B cell (primary cell): ENCODE measurements around the gene TDRD6. TPM values are rescaled to one million over a fixed set of nuclear protein-coding genes. Genes with fewer than 3 reads are reported as not detected.

Experiments
- ATAC-seq: fragments of 200-7000 bp; cut with Tn5 transposase; one replicate; pipeline ENCODE4 v1.10.0; 2021; ENCODE audit warnings: low read depth, mild to moderate bottlenecking, moderate number of reproducible peaks, moderate library complexity
- CTCF ChIA-PET: fragments of 350-600 bp; sonication (Branson Sonifier 250); formaldehyde crosslinking; loops from one replicate; lab custom pipeline; 2021; ENCODE audit warnings: antibody characterized with exemption, inconsistent platforms; lab: Charles Lee
- POLR2A ChIA-PET: fragments of 350-600 bp; sonication (Branson Sonifier 250); formaldehyde crosslinking; loops from one replicate; lab custom pipeline; 2021; ENCODE audit warnings: antibody characterized with exemption; lab: Charles Lee
- DNase-seq: peaks from one replicate; pipeline ENCODE4 v3.0.0; 2013
- H2AFZ ChIP-seq: 2 replicates; pipeline ENCODE4 v1.6.1; 2012; ENCODE audit warnings: mild to moderate bottlenecking, low read depth, low read length; ENCODE audit not compliant: insufficient read depth, poor library complexity, severe bottlenecking
- H3K27ac ChIP-seq, 2 donors: 1 replicate in 1 of 2; 2 replicates in 1 of 2; pipeline ENCODE4 v1.5.1; 2012 to 2013; ENCODE audit warnings: low read length in 2 of 2, mild to moderate bottlenecking in 2 of 2, moderate library complexity in 1 of 2
- H3K27me3 ChIP-seq, 4 experiments: fragments of 200-600 bp in 1 of 4; sonication (generic) in 1 of 4; replicated peaks in 1 of 4; 1 replicate in 2 of 4; 2 replicates in 2 of 4; pipeline versions ENCODE4 v1.6.1 to v1.7.0; 2013 to 2016; ENCODE audit warnings: low read length in 3 of 4, mild to moderate bottlenecking in 2 of 4, mixed read lengths in 1 of 4, moderate library complexity in 1 of 4; ENCODE audit not compliant: insufficient read depth in 4 of 4, control insufficient read depth in 3 of 4; ENCODE audit errors: control extremely low read depth in 1 of 4
- H3K36me3 ChIP-seq, 2 experiments: replicated peaks in 1 of 2; 1 replicate in 1 of 2; 2 replicates in 1 of 2; pipeline versions ENCODE4 v1.6.1 to v1.7.1; 2013; ENCODE audit warnings: low read length in 1 of 2; ENCODE audit not compliant: insufficient read depth in 2 of 2, control insufficient read depth in 1 of 2; ENCODE audit errors: control extremely low read depth in 1 of 2, extremely low read depth in 1 of 2
- H3K4me1 ChIP-seq, 2 donors: fragments of 200-600 bp in 1 of 2; sonication (generic) in 1 of 2; 1 replicate in 1 of 2; 2 replicates in 1 of 2; pipeline versions ENCODE4 v1.5.1 to v1.6.1; 2013 to 2017; ENCODE audit warnings: low read length in 2 of 2; ENCODE audit not compliant: control insufficient read depth in 2 of 2, insufficient read depth in 2 of 2
- H3K4me2 ChIP-seq: replicated peaks from 2 replicates; pipeline ENCODE3; 2012; ENCODE audit warnings: mild to moderate bottlenecking, low read depth, low read length; ENCODE audit not compliant: poor library complexity, severe bottlenecking
- H3K4me3 ChIP-seq, 5 experiments: fragments of 200-600 bp in 1 of 5; sonication (generic) in 1 of 5; 1 replicate in 3 of 5; 2 replicates in 2 of 5; pipeline versions ENCODE4 v1.5.1 to v1.7.0; 2011 to 2016; ENCODE audit warnings: low read length in 4 of 5, mild to moderate bottlenecking in 4 of 5, low read depth in 2 of 5, control low read depth in 1 of 5, moderate library complexity in 1 of 5; ENCODE audit not compliant: insufficient read depth in 1 of 5; ENCODE audit errors: control extremely low read depth in 1 of 5, extremely low read depth in 1 of 5
- H3K79me2 ChIP-seq: fragments of 200-600 bp; sonication (generic); one replicate; pipeline ENCODE4 v1.6.0; 2016; ENCODE audit warnings: low read length; ENCODE audit not compliant: control insufficient read depth, insufficient read depth
- H3K9ac ChIP-seq: fragments of 200-600 bp; sonication (generic); 2 replicates; pipeline ENCODE4 v1.6.1; 2017; ENCODE audit warnings: mild to moderate bottlenecking, low read length, moderate library complexity
- H3K9me3 ChIP-seq, 3 donors: one replicate each; pipeline versions ENCODE4 v1.6.1 to v1.7.1; 2013; ENCODE audit warnings: low read length in 2 of 3; ENCODE audit not compliant: control insufficient read depth in 2 of 3, insufficient read depth in 1 of 3; ENCODE audit errors: control extremely low read depth in 1 of 3
- H4K20me1 ChIP-seq: 2 replicates; pipeline ENCODE4 v1.6.0; 2012; ENCODE audit warnings: mild to moderate bottlenecking, low read length; ENCODE audit not compliant: insufficient read depth, control insufficient read depth, poor library complexity, severe bottlenecking
- H3K27ac Mint-ChIP-seq: one replicate; pipeline ENCODE4 v1.8.0; 2021; ENCODE audit warnings: mixed read lengths
- H3K27me3 Mint-ChIP-seq: one replicate; pipeline ENCODE4 v1.8.0; 2021; ENCODE audit warnings: mixed read lengths
- H3K4me1 Mint-ChIP-seq: one replicate; pipeline ENCODE4 v1.8.0; 2021; ENCODE audit warnings: mixed read lengths
- H3K4me3 Mint-ChIP-seq: one replicate; pipeline ENCODE4 v1.8.0; 2021; ENCODE audit warnings: mixed read lengths
- H3K9me3 Mint-ChIP-seq: one replicate; pipeline ENCODE4 v1.8.0; 2022; ENCODE audit warnings: mixed read lengths; ENCODE audit not compliant: insufficient read depth
- EZH2 ChIP-seq: IDR thresholded peaks from 2 replicates; pipeline ENCODE4 v1.6.1; 2012; ENCODE audit warnings: borderline replicate concordance, low read depth, mild to moderate bottlenecking, moderate library complexity, low read length; ENCODE audit not compliant: insufficient read depth, poor library complexity, severe bottlenecking
- WGBS: methylation state at CpG from one replicate; pipeline ENCODE4 v1.1.5; 2013; ENCODE audit warnings: missing lambda C conversion rate; ENCODE audit not compliant: insufficient coverage; 5-methylcytosine and 5-hydroxymethylcytosine counted together
- intact Hi-C: fragments of 100-400 bp; cut with micrococcal nuclease; formaldehyde crosslinking; loops from one replicate; pipeline ENCODE4 v1.10.0; 2022
- polyA plus RNA-seq: library from polyadenylated mRNA; depleted of rRNA; stranded (reverse); fragments of >200 nt; gene quantifications from 2 replicates; pipeline ENCODE4 v1.2.3, GENCODE V29; 2012
- total RNA-seq, 2 donors: library from RNA; stranded (reverse); fragments of 120-200 nt in 1 of 2; gene quantifications; 1 replicate in 1 of 2; 2 replicates in 1 of 2; pipeline versions ENCODE4 v1.2.3 to v1.2.4, GENCODE V29; 2013 to 2022
- TF ChIP-seq, protein P1 (sequence below): fragments of 200-600 bp; IDR thresholded peaks from one replicate; pipeline ENCODE4 v1.8.0; 2022; ENCODE audit warnings: antibody characterized with exemption, mild to moderate bottlenecking

The TDRD6 gene
- total and polyA plus RNA-seq, 2 donors (not counting 1 experiment from before 2014, with no cell fraction given), result 0.01 TPM; not detected in 1

GRCh38 chr6:46730921-46731461, 43.3 kb downstream of the TDRD6 start:
- ChIA-PET CTCF (no interaction called here), POLR2A (no interaction called here)
- Histone ChIP-seq H3K4me2 (no peak overlapping the region), H3K27me3 (peaks cover 0 to 24% (median 13%) of the 10 kb centered on the region in 4 experiments), H3K36me3 (no peaks in the 10 kb centered on the region), H2AFZ (no peak overlapping the region), H3K4me3 (no peak overlapping the region), H4K20me1 (no peaks in the 10 kb centered on the region), H3K4me1 (peaks cover 4 to 8% of the 10 kb centered on the region in 2 donors), H3K79me2 (no peaks in the 10 kb centered on the region), H3K9ac (no peak overlapping the region), H3K27ac (no peak overlapping the region), H3K9me3 (no peaks in the 10 kb centered on the region)
- 13% methylated on average over 1 of the region's 4 CpGs for WGBS
- DNase-seq (no peak), ATAC-seq (no peak)
- Mint-ChIP-seq H3K27me3 (peaks cover 51% of the 10 kb centered on the region), H3K4me1 (peaks cover 12% of the 10 kb centered on the region), H3K9me3 (no peaks in the 10 kb centered on the region), H3K4me3 (no peak overlapping the region), H3K27ac (no peak overlapping the region)
- no peak for TF ChIP-seq EZH2
- TF ChIP-seq, protein P1, sequence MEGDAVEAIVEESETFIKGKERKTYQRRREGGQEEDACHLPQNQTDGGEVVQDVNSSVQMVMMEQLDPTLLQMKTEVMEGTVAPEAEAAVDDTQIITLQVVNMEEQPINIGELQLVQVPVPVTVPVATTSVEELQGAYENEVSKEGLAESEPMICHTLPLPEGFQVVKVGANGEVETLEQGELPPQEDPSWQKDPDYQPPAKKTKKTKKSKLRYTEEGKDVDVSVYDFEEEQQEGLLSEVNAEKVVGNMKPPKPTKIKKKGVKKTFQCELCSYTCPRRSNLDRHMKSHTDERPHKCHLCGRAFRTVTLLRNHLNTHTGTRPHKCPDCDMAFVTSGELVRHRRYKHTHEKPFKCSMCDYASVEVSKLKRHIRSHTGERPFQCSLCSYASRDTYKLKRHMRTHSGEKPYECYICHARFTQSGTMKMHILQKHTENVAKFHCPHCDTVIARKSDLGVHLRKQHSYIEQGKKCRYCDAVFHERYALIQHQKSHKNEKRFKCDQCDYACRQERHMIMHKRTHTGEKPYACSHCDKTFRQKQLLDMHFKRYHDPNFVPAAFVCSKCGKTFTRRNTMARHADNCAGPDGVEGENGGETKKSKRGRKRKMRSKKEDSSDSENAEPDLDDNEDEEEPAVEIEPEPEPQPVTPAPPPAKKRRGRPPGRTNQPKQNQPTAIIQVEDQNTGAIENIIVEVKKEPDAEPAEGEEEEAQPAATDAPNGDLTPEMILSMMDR, result no peak
- intact Hi-C loops, result no loop called here

- no peak overlapping the region for H3K4me2 ChIP-seq
- peaks cover 0 to 24% (median 15%) of the 10 kb centered on the region in 4 experiments for H3K27me3 ChIP-seq
- intact Hi-C loops, result no loop called here
- H4K20me1 ChIP-seq, result no peaks in the 10 kb centered on the region
- H3K4me1 ChIP-seq, result peaks cover 4 to 8% of the 10 kb centered on the region in 2 donors
- POLR2A ChIA-PET, result no interaction called here
- no peaks in the 10 kb centered on the region for H3K9me3 Mint-ChIP-seq
- no peak overlapping the region for H3K4me3 ChIP-seq
- H3K4me1 Mint-ChIP-seq, result peaks cover 12% of the 10 kb centered on the region
- peaks cover 67% of the 10 kb centered on the region for H3K27me3 Mint-ChIP-seq
- CTCF ChIA-PET, result no interaction called here
- H3K27ac Mint-ChIP-seq, result no peak overlapping the region
- no peak for ATAC-seq
- no peak for TF ChIP-seq EZH2
- TF ChIP-seq, protein P1, result no peak
- H3K79me2 ChIP-seq, result no peaks in the 10 kb centered on the region
- no peak overlapping the region for H3K9ac ChIP-seq
- DNase-seq, result no peak
- no peaks in the 10 kb centered on the region for H3K36me3 ChIP-seq
- H2AFZ ChIP-seq, result no peak overlapping the region
- no peaks in the 10 kb centered on the region for H3K9me3 ChIP-seq
- peak overlapping the region; percentile 21 for H3K4me3 Mint-ChIP-seq
- 86% methylated on average over 2 of the region's 2 CpGs for WGBS
- H3K27ac ChIP-seq, result no peak overlapping the region
These were observed 45.7 kb downstream of the TDRD6 start for GRCh38 chr6:46733341-46733801.
